SJCRH30 (cell line): ENCODE data around the gene SHH. TPM values are rescaled to one million over a fixed set of nuclear protein-coding genes. Genes with fewer than 3 reads are reported as not detected.
"Not testable (repeated sequence)": the region's sequence is repeated elsewhere in the genome, so short reads cannot be mapped to it uniquely, and the experiment has no call there.

Experiments used
- DNase-seq, 2 experiments: peaks; one replicate each; pipeline ENCODE4 v3.0.0-alpha.2; 2015 to 2020
- H3K27ac ChIP-seq: fragments of 250-450 bp; sonication (Bioruptor Pico); 2 replicates; pipeline ENCODE4 v1.5.1; 2020; ENCODE audit warnings: mild to moderate bottlenecking, moderate library complexity
- H3K27me3 ChIP-seq: fragments of 250-450 bp; sonication (Bioruptor Pico); 2 replicates; pipeline ENCODE4 v1.5.1; 2020; ENCODE audit warnings: mild to moderate bottlenecking, moderate library complexity
- H3K36me3 ChIP-seq: fragments of 250-450 bp; sonication (Bioruptor Pico); 2 replicates; pipeline ENCODE4 v1.5.1; 2020; ENCODE audit warnings: mild to moderate bottlenecking, moderate library complexity
- H3K4me1 ChIP-seq: fragments of 250-450 bp; sonication (Bioruptor Pico); 2 replicates; pipeline ENCODE4 v1.5.1; 2020; ENCODE audit warnings: mild to moderate bottlenecking, moderate library complexity
- H3K4me3 ChIP-seq: fragments of 250-450 bp; sonication (Bioruptor Pico); 2 replicates; pipeline ENCODE4 v1.5.1; 2020; ENCODE audit warnings: mild to moderate bottlenecking, moderate library complexity
- H3K9me3 ChIP-seq: fragments of 250-450 bp; sonication (Bioruptor Pico); replicated peaks from 2 replicates; pipeline ENCODE4 v1.5.1; 2020; ENCODE audit warnings: mild to moderate bottlenecking, moderate library complexity
- total RNA-seq: library from RNA; depleted of rRNA; stranded (reverse); fragments of >200 nt; shearing (Covaris generic); gene quantifications from 2 replicates; pipeline ENCODE4 v1.2.3, GENCODE V29; 2014

SHH gene
- total RNA-seq, 1 experiment from 2014 or later = not detected

DNA sequence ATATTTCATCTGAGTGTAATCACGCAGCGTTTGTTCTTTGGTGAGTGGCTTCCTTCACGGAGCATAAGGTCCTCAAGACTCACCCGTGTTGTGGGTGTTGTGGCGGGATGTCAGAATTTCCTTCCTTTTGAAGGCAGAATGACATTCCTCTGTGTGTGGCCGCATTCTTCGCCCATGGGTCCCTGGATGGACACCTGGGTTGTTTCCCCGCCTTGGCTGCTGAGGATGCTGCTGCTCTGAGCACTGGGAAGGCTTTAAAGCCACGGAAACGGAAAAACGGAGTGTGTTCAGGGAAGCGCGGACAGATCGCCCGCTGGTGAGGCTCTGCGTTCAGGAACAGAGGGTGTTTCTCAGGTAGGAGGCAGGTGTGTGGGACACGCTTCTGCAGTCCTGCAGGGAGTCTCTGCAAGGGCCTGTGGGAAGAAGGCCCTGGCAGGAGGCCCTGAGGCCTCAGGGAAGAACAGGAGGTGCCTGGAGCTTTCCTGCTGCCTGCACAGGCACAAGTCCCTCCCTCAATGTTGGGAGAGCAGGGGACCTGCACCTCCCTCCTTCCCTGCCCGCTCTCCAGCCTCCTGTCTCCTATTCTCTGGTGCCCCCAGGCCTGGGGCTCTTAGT, 35.7 kb upstream of the SHH start:
- H3K27ac ChIP-seq = no peak overlapping the region
- DNase-seq = no peak

DNA sequence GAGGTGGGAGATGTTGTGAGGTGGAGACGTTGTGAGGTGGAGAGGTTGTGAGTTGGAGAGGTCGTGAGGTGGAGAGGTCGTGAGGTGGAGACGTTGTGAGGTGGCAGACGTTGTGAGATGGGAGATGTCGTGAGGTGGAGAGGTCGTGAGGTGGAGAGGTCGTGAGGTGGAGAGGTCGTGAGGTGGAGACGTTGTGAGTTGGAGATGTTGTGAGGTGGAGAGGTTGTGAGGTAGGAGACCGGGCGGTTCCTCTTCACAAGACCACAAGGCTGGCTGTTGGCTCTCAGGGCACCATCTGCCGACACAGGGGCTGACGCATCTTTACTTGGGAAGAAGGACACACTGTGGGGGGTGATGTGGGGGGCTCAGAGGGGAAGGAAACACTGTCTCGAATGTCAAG, 34.7 kb upstream of the SHH start:
- no peak for DNase-seq
- H3K36me3 ChIP-seq = no peaks in the 10 kb centered on the region
- H3K4me3 ChIP-seq = no peak overlapping the region
- H3K27ac ChIP-seq = no peak overlapping the region
- no peaks in the 10 kb centered on the region for H3K4me1 ChIP-seq
- H3K9me3 ChIP-seq = no peaks in the 10 kb centered on the region
- peaks cover 30% of the 10 kb centered on the region for H3K27me3 ChIP-seq

More for the DNA sequence above, 35.7 kb upstream of the SHH start:
- Histone ChIP-seq H3K4me3 (no peak overlapping the region), H3K9me3 (no peaks in the 10 kb centered on the region), H3K27me3 (peaks cover 29% of the 10 kb centered on the region), H3K36me3 (no peaks in the 10 kb centered on the region), H3K4me1 (no peaks in the 10 kb centered on the region)

DNA sequence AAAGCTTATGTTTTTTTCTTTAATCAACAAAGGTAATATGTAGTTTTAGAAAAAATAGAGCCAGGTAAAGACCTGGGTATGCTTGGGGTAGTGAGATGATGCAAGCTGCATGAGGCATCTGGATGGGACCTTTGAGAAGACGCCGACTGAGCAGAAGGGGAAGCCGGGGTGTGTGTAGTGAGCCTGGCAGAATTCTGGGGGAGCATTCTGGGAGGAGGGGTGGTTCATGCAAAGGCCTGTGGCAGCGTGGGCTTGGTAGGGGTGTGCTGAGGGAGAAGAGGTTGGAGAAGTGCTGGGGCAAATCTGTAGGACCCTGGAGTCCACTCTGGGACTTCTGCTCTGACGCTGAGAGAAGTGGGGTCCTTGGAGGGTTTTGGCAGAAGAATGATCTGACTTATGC, 33.9 kb upstream of the SHH start:
- DNase-seq = no peak
- Histone ChIP-seq H3K9me3 (no peaks in the 10 kb centered on the region), H3K4me3 (no peak overlapping the region), H3K27me3 (peaks cover 24% of the 10 kb centered on the region), H3K4me1 (no peaks in the 10 kb centered on the region), H3K36me3 (no peaks in the 10 kb centered on the region), H3K27ac (no peak overlapping the region)

DNA sequence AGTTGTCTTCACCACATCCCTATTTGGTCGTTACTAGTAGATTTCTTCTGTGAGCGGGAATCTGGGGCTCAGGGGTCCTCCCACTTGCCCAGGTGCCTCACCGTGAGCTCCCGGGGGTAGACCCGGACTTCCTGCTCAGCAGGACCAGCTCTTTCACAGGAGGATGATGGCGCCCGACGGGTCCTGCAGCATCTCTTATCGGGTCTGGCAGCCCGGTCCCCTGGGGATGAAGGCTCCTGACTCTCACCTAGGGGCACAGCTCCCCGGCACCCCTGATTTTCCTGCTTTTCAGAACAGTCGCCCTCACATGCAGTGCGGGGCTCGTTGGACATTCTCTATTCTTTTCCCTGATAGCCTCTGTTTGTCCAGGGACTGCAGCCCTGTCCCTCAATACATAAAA, 33.0 kb upstream of the SHH start:
- Histone ChIP-seq H3K27me3 (peaks cover 28% of the 10 kb centered on the region), H3K9me3 (no peaks in the 10 kb centered on the region)
- DNase-seq = no peak

DNA sequence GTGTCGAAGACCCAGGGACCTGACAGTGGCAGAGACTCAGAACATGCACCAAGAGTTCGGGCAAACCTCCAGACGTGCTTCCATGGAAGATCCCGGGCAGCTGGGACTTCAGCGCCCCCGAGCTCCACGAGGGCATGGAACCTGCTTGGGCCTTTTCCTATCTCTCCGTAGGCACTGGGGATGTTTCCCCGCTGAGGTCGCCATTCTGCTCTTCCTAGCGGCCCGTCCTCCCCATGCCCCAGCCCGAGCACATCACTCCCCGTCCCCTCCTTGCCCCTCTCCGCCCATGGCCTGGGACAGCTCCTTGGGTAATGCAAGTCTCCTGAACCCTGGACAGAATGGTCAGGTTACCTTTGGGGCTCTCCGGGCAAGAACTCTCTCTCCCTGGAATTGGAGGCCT, 32.3 kb upstream of the SHH start:
- Histone ChIP-seq H3K27me3 (peaks cover 30% of the 10 kb centered on the region), H3K36me3 (no peaks in the 10 kb centered on the region), H3K4me1 (no peaks in the 10 kb centered on the region), H3K27ac (no peak overlapping the region), H3K9me3 (no peaks in the 10 kb centered on the region), H3K4me3 (no peak overlapping the region)
- DNase-seq = no peak

More for the DNA sequence above, 33.0 kb upstream of the SHH start:
- H3K27ac ChIP-seq = no peak overlapping the region
- H3K36me3 ChIP-seq = no peaks in the 10 kb centered on the region
- no peaks in the 10 kb centered on the region for H3K4me1 ChIP-seq
- H3K4me3 ChIP-seq = no peak overlapping the region

DNA sequence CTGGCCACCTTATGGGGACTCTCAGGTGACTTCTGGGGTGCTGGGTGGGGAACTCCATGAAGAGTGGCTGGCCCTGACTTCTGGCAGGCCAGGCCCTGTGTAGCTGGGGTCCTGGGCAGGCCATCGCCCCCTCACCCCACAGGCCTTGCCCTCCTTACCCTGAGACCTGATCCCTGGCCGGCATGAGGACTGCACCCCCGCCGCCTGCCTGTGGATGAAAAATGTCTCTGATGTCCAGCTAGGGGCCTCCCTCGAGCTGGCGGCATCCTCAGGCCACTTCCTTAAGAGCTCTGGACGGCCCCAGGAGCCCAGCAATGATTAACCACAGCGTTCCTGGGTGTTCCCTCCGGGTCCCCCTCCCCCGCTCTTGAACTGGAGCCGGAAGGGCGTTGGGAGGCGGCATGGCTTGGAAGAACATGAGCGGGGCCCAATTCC, 31.8 kb upstream of the SHH start:
- Histone ChIP-seq H3K27ac (no peak overlapping the region), H3K27me3 (peaks cover 30% of the 10 kb centered on the region)

DNA sequence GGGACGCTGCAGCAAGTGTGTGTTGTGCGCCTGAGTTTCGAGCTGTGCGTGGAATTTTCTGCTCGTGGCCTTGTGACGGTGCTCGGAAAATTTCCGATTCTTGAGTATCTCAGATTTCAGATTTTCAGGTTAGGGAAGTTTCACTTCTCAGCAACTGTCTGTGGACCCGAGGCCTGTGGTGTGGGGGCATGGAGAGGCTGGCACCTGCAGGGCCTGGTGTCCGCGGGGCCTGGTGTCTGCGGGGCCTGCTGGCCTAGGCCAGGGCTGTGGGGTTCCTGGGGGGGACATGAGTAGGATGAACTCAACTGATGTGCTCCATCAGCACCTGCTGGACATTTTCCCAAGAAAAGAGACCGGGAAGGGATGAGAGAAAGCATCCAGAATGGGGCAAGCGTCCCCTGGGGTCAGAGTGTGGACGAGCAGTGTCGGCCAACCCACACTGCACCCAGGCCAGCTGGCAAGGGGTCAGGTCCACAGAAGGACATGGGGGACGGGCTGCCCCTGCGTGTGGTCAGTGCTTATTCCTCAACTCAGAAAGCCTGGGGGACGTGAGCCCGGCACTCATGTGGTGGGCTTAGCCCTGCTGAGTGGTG, 31.3 kb upstream of the SHH start:
- DNase-seq = no peak
- H3K27me3 ChIP-seq = peaks cover 30% of the 10 kb centered on the region

More for the DNA sequence above, 31.8 kb upstream of the SHH start:
- no peaks in the 10 kb centered on the region for H3K9me3 ChIP-seq
- DNase-seq = no peak
- H3K36me3 ChIP-seq = no peaks in the 10 kb centered on the region
- no peaks in the 10 kb centered on the region for H3K4me1 ChIP-seq
- no peak overlapping the region for H3K4me3 ChIP-seq

DNA sequence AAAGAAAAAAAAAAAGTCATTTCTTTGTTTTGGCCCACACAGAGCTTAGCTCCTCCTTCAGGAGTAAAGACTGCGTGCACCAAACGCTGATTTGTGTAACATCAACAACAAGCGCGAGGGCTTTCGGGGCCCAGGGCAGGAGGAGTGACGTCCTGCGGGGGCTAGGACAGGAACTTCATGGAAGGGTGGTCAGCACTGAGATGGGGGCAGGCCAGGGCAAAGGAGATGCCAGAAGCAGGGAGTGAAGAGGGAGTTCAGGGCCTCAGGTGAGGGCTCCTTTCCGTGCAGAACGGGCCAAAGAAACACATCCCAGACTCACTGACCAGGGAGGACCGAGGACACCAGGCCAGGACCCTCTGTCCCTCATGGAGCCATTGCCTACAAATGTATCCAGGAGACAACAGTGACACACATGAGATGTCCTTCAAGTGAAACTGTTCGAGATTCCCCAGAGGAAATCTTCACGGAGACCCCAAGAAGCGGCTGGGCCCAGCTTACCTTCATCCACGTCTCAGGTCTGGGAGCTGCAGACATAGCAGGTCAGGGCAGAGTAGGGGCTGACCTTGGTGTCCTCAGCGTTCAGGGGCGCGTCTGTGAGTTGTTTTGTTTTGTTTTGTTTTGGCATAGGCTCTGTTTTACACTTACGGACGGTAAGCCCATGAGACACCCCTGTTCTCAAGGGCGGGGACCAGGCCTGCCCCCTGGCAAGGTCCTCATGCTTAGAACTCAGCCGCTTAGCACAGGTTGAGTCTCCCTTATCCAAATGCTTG, 30.4 kb upstream of the SHH start:
- Histone ChIP-seq H3K27me3 (peaks cover 33% of the 10 kb centered on the region), H3K27ac (no peak overlapping the region), H3K4me1 (no peaks in the 10 kb centered on the region), H3K9me3 (no peaks in the 10 kb centered on the region), H3K36me3 (no peaks in the 10 kb centered on the region), H3K4me3 (no peak overlapping the region)
- no peak for DNase-seq

More for the DNA sequence above, 31.3 kb upstream of the SHH start:
- H3K4me1 ChIP-seq = no peaks in the 10 kb centered on the region
- no peak overlapping the region for H3K4me3 ChIP-seq
- no peaks in the 10 kb centered on the region for H3K9me3 ChIP-seq
- H3K27ac ChIP-seq = no peak overlapping the region
- H3K36me3 ChIP-seq = no peaks in the 10 kb centered on the region

DNA sequence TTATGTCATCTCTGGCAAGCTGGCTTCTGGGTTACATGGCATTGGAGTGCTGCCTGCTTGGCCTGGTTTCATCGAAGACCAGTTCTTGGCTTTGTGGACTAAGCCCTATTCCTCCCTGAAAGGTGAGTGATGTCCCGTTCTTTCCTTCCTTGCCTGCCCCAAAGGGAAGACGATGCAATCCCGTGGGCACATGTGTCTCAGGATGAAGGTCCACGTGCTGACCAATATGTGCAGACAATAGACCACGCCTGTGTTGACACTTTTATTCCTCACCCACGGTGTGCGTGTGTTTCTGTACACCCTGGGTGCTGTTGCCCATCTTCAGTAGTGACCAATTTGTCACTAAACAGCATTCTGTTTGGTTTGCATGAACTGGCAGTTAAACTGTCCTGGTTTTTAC, 28.6 kb upstream of the SHH start:
- Histone ChIP-seq H3K27ac (no peak overlapping the region), H3K36me3 (no peaks in the 10 kb centered on the region), H3K4me3 (no peak overlapping the region), H3K9me3 (no peaks in the 10 kb centered on the region), H3K27me3 (peaks cover 38% of the 10 kb centered on the region), H3K4me1 (no peaks in the 10 kb centered on the region)
- DNase-seq = no peak

DNA sequence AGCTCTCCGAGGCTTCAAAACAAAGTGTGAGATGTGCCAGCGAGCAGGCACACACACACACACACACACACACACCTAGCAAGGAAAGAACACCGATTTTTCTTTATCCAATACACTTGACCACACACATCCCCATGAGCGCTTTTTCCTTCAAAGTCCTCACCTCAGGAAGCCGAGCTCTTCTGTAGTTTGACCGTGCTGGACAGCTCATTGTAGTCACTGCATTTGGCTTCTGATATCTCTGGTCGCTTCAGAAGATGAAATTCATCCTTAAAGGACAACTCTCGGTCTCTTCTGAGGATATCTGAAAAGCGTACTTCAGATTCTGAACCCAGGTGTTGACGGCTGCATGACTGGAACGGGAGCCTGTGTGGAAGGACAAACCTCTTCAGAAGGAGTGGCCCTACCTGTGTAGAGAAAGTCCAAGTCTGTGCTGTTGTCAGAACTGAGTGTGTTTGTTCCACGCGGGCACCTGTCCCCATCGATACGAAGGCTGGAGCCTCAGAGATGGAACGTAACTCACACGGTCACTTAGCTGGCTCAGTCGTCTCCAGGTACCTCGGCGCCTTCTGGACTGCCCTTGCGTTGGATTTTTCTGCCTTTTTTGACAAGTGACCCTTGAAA, 28.1 kb upstream of the SHH start:
- Histone ChIP-seq H3K4me1 (no peaks in the 10 kb centered on the region), H3K27ac (no peak overlapping the region), H3K27me3 (peaks cover 42% of the 10 kb centered on the region), H3K9me3 (no peaks in the 10 kb centered on the region), H3K4me3 (no peak overlapping the region), H3K36me3 (no peaks in the 10 kb centered on the region)
- DNase-seq = no peak

DNA sequence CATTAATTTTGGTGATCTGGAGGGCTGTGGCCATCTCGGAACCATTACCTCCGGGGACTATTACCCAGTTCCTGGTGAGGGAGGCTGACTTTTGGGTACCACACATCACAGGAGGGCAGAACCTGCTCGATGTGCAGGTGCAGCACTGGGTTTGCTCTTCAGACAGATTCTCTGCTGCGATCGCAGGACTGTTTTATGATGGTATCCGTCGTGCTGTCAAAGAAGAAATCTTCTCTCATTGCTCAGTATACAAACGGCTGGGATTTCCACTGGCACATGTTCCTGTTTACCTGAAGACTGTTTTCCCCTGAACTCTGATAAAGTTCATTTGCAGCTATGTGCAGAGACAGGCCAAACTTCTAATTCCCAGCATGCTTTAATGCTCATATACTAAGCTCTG, 27.2 kb upstream of the SHH start:
- H3K4me1 ChIP-seq = no peaks in the 10 kb centered on the region
- no peaks in the 10 kb centered on the region for H3K9me3 ChIP-seq
- peaks cover 38% of the 10 kb centered on the region for H3K27me3 ChIP-seq
- no peak overlapping the region for H3K27ac ChIP-seq
- H3K36me3 ChIP-seq = no peaks in the 10 kb centered on the region
- DNase-seq = no peak
- no peak overlapping the region for H3K4me3 ChIP-seq

DNA sequence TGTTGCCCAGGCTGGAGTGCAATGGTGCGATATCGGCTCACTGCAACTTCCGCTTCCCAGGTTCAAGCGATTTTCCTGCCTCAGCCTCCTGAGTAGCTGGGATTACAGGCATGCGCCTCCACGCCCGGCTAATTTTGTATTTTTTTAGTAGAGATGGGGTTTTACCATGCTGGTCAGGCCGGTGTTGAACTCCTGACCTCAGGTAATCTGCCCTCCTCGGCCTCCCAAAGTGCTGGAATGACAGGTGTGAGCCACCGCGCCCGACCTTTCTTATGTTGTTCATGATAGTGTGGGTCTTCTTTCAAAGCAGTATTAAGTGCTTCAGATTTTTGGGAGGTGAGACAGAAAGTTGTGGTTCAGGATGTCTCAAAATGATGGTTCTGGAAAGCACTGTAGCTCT, 26.0 kb upstream of the SHH start:
- DNase-seq, H3K27ac ChIP-seq, H3K4me1 ChIP-seq, H3K9me3 ChIP-seq, H3K36me3 ChIP-seq, H3K4me3 ChIP-seq: not testable (repeated sequence)
- peaks cover 40% of the 10 kb centered on the region for H3K27me3 ChIP-seq

DNA sequence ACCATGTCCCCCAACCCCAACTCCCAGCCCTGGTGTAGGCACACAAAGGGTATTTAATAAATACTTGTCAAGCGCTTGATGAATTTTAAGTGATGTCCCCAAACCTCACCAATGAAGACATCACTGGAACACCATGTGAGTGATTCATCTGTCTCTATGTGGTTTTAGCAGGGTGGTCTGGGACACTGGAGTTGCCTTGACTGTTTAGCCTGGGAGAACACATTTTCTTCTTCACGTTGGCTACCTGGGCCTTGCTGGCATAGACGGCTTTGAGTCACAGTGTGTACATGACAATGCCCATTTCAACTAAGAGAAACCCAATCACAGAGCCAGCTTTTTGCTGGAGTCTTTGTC, 24.8 kb upstream of the SHH start:
- Histone ChIP-seq H3K4me1 (no peaks in the 10 kb centered on the region), H3K27ac (no peak overlapping the region), H3K9me3 (no peaks in the 10 kb centered on the region), H3K27me3 (peaks cover 44% of the 10 kb centered on the region), H3K4me3 (no peak overlapping the region), H3K36me3 (no peaks in the 10 kb centered on the region)
- DNase-seq = no peak

DNA sequence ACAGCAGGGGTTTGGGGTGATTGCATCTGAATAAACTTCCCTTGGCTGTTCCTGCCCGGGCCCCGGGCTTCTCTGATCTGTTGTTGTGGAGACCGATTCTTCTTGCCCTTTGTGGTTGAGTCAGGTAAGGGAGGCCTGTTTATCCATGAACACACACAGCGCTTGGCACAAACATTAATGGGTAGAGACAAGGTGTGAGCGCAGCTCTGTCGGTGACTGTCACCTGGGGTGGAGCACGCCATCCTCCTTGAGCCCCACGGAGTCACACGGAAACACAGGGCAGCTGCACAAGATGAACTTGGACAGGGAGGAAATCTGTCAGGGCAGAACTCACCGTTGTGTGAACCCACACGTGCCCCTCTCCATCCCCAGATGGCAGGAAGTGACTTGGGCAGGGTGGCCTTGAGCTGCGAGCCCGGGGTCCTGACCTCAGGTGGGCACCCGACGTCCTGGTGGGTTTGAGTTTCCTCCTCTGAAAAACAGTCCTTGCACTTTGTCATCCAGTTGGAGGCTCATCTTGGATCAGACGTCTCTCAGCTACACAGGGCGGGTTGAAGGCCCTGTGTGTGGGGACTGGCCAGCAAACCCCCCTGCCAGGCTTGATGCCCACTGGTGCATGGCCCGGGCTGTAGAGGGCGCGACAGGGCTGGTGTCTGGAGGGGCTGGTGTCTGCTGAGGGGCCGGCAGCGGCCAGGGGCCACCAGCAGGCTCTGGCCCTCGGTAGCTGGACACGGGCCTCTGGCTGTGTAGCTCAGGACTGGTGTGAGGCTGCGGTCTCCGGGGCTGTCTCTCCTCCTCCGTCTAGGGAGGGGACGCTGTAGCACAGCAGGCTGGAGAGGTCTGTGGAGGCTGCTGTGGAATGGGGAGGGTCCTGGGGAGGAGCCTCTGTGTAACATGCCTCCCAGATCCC, 24.2 kb upstream of the SHH start:
- no peak for DNase-seq
- H3K27me3 ChIP-seq = peaks cover 50% of the 10 kb centered on the region

More for the DNA sequence above, 24.2 kb upstream of the SHH start:
- Histone ChIP-seq H3K36me3 (no peaks in the 10 kb centered on the region), H3K27ac (no peak overlapping the region), H3K9me3 (no peaks in the 10 kb centered on the region), H3K4me3 (no peak overlapping the region), H3K4me1 (no peaks in the 10 kb centered on the region)
